IMR-90 (cell line): Measurements from ENCODE around the gene KRTAP9-3.

ENCODE experiments used
- CEBPB ChIP-seq: IDR thresholded peaks from 2 replicates; pipeline ENCODE4 v1.6.1; 2012; ENCODE audit warnings: low read depth, low read length, improper control_type of control experiment
- CHD1 ChIP-seq: IDR thresholded peaks from 2 replicates; pipeline ENCODE4 v1.6.1; 2012; ENCODE audit warnings: low read depth, low read length, improper control_type of control experiment
- ELK1 ChIP-seq: fragments of 150-350 bp; IDR thresholded peaks from 2 replicates; pipeline ENCODE4 v1.6.1; 2016; ENCODE audit warnings: low read depth, mild to moderate bottlenecking, low read length, moderate library complexity, borderline replicate concordance
- FOS ChIP-seq: fragments of 150-350 bp; IDR thresholded peaks from 2 replicates; pipeline ENCODE4 v1.6.1; 2016; ENCODE audit warnings: low read depth, low read length
- MAFK ChIP-seq: IDR thresholded peaks from 2 replicates; pipeline ENCODE4 v1.6.1; 2012; ENCODE audit warnings: low read depth, low read length, improper control_type of control experiment
- MAZ ChIP-seq: IDR thresholded peaks from 2 replicates; pipeline ENCODE4 v1.6.1; 2012; ENCODE audit warnings: low read depth, mild to moderate bottlenecking, low read length, improper control_type of control experiment, moderate library complexity, borderline replicate concordance
- MXI1 ChIP-seq: IDR thresholded peaks from 2 replicates; pipeline ENCODE4 v1.6.1; 2012; ENCODE audit warnings: low read depth, mild to moderate bottlenecking, low read length, moderate library complexity, borderline replicate concordance
- NFE2L2 ChIP-seq: fragments of 150-350 bp; IDR thresholded peaks from 2 replicates; pipeline ENCODE4 v1.6.1; 2016; ENCODE audit warnings: low read depth, mild to moderate bottlenecking, low read length
- POLR2A ChIP-seq: IDR thresholded peaks from 2 replicates; pipeline ENCODE4 v1.6.1; 2012; ENCODE audit warnings: mild to moderate bottlenecking, low read depth, low read length
- RAD21 ChIP-seq: IDR thresholded peaks from 2 replicates; pipeline ENCODE4 v1.6.1; 2012; ENCODE audit warnings: low read length, improper control_type of control experiment
- RCOR1 ChIP-seq: IDR thresholded peaks from 2 replicates; pipeline ENCODE4 v1.6.1; 2012; ENCODE audit warnings: mild to moderate bottlenecking, low read length, improper control_type of control experiment; ENCODE audit not compliant: insufficient replicate concordance
- SMC3 ChIP-seq: fragments of 150-350 bp; IDR thresholded peaks from 2 replicates; pipeline ENCODE4 v1.6.1; 2016; ENCODE audit warnings: low read depth, mild to moderate bottlenecking, antibody characterized with exemption, low read length, moderate library complexity
- TF ChIP-seq, protein P1 (sequence below): conservative IDR thresholded peaks from 2 replicates; pipeline ENCODE4 v1.5.1; 2012; ENCODE audit warnings: mild to moderate bottlenecking, low read depth, low read length, improper control_type of control experiment
- TF ChIP-seq, protein P2 (sequence below): fragments of 150-350 bp; IDR thresholded peaks from 2 replicates; pipeline ENCODE4 v1.6.1; 2017; ENCODE audit warnings: mild to moderate bottlenecking, antibody characterized with exemption, low read length, low read depth

GRCh38 chr17:41184480-41184961 is 47.7 kb upstream of the KRTAP9-3 start, which contains the start of gene KRTAP4-1:
- TF ChIP-seq, protein P1, sequence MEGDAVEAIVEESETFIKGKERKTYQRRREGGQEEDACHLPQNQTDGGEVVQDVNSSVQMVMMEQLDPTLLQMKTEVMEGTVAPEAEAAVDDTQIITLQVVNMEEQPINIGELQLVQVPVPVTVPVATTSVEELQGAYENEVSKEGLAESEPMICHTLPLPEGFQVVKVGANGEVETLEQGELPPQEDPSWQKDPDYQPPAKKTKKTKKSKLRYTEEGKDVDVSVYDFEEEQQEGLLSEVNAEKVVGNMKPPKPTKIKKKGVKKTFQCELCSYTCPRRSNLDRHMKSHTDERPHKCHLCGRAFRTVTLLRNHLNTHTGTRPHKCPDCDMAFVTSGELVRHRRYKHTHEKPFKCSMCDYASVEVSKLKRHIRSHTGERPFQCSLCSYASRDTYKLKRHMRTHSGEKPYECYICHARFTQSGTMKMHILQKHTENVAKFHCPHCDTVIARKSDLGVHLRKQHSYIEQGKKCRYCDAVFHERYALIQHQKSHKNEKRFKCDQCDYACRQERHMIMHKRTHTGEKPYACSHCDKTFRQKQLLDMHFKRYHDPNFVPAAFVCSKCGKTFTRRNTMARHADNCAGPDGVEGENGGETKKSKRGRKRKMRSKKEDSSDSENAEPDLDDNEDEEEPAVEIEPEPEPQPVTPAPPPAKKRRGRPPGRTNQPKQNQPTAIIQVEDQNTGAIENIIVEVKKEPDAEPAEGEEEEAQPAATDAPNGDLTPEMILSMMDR = no peak
- TF ChIP-seq ELK1 (no peak), POLR2A (no peak), FOS (no peak), MAZ (no peak), CHD1 (no peak), SMC3 (no peak), CEBPB (no peak), NFE2L2 (no peak), MXI1 (no peak), RCOR1 (no peak), MAFK (no peak), RAD21 (no peak)
- TF ChIP-seq, protein P2, sequence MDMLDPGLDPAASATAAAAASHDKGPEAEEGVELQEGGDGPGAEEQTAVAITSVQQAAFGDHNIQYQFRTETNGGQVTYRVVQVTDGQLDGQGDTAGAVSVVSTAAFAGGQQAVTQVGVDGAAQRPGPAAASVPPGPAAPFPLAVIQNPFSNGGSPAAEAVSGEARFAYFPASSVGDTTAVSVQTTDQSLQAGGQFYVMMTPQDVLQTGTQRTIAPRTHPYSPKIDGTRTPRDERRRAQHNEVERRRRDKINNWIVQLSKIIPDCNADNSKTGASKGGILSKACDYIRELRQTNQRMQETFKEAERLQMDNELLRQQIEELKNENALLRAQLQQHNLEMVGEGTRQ = no peak
